HL-60 (cell line): ENCODE measurements around the gene NDUFS7.

Experiments used
- DNase-seq, 2 experiments: peaks; one replicate each; pipeline ENCODE4 v3.0.0-alpha.2; 2010 to 2020; ENCODE audit warnings: low read depth in 1 of 2, low spot score in 1 of 2
- H3K27ac ChIP-seq: fragments of 250-450 bp; sonication (Bioruptor Pico); replicated peaks from 2 replicates; pipeline ENCODE4 v1.5.1; 2020; ENCODE audit warnings: mild to moderate bottlenecking, moderate library complexity
- H3K27me3 ChIP-seq: fragments of 250-450 bp; sonication (Bioruptor Pico); 2 replicates; pipeline ENCODE4 v1.5.1; 2021; ENCODE audit warnings: mild to moderate bottlenecking, moderate library complexity; ENCODE audit not compliant: insufficient read depth, poor library complexity, severe bottlenecking
- H3K4me3 ChIP-seq: replicated peaks from 2 replicates; pipeline ENCODE4 v1.5.1; 2011; ENCODE audit warnings: mild to moderate bottlenecking, control low read depth, low read length; ENCODE audit not compliant: insufficient read depth
- GABPA ChIP-seq: IDR thresholded peaks from 2 replicates; pipeline ENCODE4 v1.6.1; 2012; ENCODE audit warnings: low read depth
- POLR2AphosphoS5 ChIP-seq: IDR thresholded peaks from 2 replicates; pipeline ENCODE4 v1.6.1; 2012; ENCODE audit warnings: low read depth
- SPI1 ChIP-seq: IDR thresholded peaks from 2 replicates; pipeline ENCODE4 v1.6.1; 2012; ENCODE audit warnings: low read depth, mild to moderate bottlenecking, borderline replicate concordance
- TF ChIP-seq, protein P1 (sequence below): IDR thresholded peaks from one replicate; pipeline ENCODE4 v1.5.1; 2011; ENCODE audit warnings: low read length, control low read depth, inconsistent platforms; ENCODE audit not compliant: insufficient read depth
- TF ChIP-seq, protein P2 (sequence below): IDR thresholded peaks from 2 replicates; pipeline ENCODE4 v1.6.1; 2012; ENCODE audit warnings: low read depth; ENCODE audit not compliant: insufficient replicate concordance

NDUFS7 gene

DNA sequence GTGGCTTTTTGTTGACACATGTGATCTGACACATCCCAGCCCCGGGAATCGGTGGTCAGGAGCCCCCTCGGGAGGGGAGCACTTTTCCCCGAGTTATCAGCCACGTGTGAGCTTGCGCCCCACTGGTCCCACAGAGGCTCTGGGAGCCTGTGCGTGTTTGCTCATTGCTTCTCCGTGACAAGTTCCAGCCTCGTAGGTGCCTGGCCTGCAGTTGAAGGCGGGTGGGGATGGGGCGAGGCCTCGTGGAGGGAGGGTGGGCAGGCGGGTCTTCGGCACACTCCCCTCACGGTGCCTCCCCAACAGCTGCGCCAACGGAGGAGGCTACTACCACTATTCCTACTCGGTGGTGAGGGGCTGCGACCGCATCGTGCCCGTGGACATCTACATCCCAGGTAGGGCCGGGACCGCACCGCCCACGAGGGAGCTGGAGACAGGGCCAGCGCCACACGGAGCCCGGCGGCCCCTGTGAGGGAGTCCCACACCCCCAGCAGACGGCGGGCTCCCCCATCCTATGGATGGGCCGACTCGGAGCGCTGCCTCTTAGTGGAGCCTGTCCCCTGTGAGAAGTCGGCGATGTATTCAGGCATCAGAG lies 9.3 kb downstream of the NDUFS7 start:
- Histone ChIP-seq H3K27ac (no peak overlapping the region), H3K4me3 (no peak overlapping the region), H3K27me3 (no peaks in the 10 kb centered on the region)
- DNase-seq, result no peak
- TF ChIP-seq, protein P1, sequence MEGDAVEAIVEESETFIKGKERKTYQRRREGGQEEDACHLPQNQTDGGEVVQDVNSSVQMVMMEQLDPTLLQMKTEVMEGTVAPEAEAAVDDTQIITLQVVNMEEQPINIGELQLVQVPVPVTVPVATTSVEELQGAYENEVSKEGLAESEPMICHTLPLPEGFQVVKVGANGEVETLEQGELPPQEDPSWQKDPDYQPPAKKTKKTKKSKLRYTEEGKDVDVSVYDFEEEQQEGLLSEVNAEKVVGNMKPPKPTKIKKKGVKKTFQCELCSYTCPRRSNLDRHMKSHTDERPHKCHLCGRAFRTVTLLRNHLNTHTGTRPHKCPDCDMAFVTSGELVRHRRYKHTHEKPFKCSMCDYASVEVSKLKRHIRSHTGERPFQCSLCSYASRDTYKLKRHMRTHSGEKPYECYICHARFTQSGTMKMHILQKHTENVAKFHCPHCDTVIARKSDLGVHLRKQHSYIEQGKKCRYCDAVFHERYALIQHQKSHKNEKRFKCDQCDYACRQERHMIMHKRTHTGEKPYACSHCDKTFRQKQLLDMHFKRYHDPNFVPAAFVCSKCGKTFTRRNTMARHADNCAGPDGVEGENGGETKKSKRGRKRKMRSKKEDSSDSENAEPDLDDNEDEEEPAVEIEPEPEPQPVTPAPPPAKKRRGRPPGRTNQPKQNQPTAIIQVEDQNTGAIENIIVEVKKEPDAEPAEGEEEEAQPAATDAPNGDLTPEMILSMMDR, result no peak
- TF ChIP-seq SPI1 (no peak), POLR2AphosphoS5 (no peak), GABPA (no peak)
- TF ChIP-seq, protein P2, sequence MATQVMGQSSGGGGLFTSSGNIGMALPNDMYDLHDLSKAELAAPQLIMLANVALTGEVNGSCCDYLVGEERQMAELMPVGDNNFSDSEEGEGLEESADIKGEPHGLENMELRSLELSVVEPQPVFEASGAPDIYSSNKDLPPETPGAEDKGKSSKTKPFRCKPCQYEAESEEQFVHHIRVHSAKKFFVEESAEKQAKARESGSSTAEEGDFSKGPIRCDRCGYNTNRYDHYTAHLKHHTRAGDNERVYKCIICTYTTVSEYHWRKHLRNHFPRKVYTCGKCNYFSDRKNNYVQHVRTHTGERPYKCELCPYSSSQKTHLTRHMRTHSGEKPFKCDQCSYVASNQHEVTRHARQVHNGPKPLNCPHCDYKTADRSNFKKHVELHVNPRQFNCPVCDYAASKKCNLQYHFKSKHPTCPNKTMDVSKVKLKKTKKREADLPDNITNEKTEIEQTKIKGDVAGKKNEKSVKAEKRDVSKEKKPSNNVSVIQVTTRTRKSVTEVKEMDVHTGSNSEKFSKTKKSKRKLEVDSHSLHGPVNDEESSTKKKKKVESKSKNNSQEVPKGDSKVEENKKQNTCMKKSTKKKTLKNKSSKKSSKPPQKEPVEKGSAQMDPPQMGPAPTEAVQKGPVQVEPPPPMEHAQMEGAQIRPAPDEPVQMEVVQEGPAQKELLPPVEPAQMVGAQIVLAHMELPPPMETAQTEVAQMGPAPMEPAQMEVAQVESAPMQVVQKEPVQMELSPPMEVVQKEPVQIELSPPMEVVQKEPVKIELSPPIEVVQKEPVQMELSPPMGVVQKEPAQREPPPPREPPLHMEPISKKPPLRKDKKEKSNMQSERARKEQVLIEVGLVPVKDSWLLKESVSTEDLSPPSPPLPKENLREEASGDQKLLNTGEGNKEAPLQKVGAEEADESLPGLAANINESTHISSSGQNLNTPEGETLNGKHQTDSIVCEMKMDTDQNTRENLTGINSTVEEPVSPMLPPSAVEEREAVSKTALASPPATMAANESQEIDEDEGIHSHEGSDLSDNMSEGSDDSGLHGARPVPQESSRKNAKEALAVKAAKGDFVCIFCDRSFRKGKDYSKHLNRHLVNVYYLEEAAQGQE, result no peak

DNA sequence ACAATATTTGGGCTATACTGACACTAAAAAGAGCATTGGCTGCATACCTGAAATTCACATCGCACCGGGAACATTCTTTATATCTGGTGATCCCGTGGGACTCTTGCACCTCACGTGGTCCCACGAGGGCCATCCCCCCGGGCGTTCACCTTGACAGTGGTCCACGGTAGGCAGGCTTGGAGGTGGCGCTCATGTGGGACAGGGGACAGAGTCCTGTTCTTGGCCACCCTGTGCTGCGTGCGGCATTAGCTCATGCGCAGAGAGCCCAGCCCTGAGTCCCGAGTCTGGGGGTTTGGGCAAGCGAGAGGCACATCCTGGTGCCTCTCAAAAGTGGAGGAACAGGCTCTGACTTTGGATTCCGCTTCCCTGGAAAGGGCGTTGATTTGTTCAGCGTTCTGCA lies 10.1 kb downstream of the NDUFS7 start:
- TF ChIP-seq, protein P2, result no peak
- TF ChIP-seq POLR2AphosphoS5 (no peak), SPI1 (no peak), GABPA (no peak)
- TF ChIP-seq, protein P1, result no peak
- no peak overlapping the region for H3K4me3 ChIP-seq
- no peaks in the 10 kb centered on the region for H3K27me3 ChIP-seq
- no peak for DNase-seq
- no peak overlapping the region for H3K27ac ChIP-seq

DNA sequence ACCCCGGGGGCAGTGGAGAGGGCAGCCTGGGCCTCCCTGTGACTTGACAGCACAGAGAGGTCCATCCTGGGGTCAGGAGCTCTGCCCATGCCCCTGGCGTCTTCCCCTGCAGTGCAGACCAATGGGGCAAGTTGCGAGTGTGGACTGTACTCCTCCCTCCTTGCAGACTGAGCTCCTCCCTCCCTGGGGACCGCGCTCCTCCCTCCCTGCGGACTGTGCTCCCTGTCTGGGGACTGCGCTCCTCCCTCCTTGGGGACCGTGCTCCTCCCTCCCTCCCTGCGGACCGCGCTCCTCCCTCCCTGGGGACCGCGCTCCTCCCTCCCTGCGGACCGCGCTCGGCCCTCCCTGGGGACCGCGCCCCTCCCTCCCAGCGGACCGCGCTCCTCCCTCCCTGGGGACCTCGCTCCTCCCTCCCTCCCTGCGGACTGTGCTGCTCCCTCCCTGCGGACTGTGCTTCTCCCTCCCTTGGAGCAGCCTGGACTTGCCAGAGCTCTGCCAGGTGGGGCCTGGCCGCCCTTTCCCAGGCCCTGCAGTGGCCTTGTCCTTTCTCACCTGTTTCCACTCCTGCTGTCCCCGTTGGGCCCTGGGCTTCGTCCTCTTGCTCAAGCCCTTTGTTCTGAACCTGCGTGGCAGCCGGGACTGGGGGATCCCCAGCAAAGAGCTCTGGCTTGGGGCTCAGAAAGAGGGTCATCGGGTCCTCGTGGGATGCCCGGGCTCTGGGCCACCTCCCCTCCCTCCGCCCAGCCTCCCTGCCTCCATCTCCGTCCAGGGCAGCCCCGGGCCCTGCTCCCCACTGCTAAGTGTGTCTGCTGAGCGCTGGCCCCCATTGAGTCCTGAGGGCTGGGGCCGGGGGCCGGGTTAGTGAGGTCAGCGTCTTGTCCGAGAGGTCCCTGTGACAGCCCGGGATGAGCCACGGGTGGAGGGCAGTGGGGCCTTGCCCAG lies 10.8 kb downstream of the NDUFS7 start:
- no peak overlapping the region for H3K4me3 ChIP-seq
- H3K27ac ChIP-seq, result no peak overlapping the region
- H3K27me3 ChIP-seq, result no peaks in the 10 kb centered on the region
- no peak for DNase-seq
- TF ChIP-seq SPI1, result no peak
- TF ChIP-seq, protein P1, result no peak
- TF ChIP-seq, protein P2, result no peak
- TF ChIP-seq POLR2AphosphoS5, result no peak
- no peak for TF ChIP-seq GABPA
